DOHH2 (cell line): ENCODE data around the gene HLA-DPB1.

ENCODE experiments used
- CTCF ChIP-seq: fragments of 200-600 bp; sonication (generic); IDR thresholded peaks from one replicate; pipeline ENCODE4 v1.5.1; 2014; ENCODE audit warnings: antibody characterized with exemption, mild to moderate bottlenecking, low read depth, low read length; ENCODE audit not compliant: poor library complexity, severe bottlenecking
- EZH2phosphoT487 ChIP-seq: fragments of 200-600 bp; sonication (generic); IDR thresholded peaks from 2 replicates; pipeline ENCODE4 v1.6.1; 2017; ENCODE audit warnings: borderline replicate concordance, mild to moderate bottlenecking, antibody characterized with exemption, low read length, moderate library complexity, mixed read lengths

DNA sequence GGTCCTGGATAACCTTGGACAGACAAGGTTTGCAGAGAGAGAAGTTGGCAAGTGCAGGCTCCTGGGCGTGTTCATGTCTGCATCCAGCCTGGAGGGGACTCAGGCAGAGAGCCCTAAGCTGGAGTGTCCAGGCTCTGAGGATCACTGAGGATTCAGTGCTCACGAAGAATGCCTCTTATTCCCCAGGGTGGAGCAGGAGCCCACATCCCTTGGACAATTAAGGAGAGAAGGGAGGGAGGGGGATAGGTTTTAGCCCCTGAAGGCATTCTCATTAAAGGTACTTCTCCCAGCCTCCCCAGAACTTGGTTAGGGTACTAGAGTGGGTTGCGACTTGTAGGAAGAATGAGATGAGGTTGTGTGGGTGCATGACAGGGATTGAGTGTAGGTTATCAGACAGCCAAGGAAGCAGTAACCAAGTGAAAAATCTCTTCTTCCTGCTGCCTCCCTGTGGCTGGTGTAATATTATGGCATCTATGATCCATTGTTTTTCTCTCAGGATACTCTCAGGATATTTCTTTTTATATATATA, 680 bp downstream of the HLA-DPB1 start:
- TF ChIP-seq CTCF (no peak), EZH2phosphoT487 (no peak)
